Esophagus muscularis mucosa (tissue), 4 donors: ENCODE data around the gene PLEK. TPM values are rescaled to one million over a fixed set of nuclear protein-coding genes. Genes with fewer than 3 reads are reported as not detected.

Experiments used
- DNase-seq: peaks from one replicate; pipeline ENCODE4 v3.0.0-alpha.2; 2017; ENCODE audit errors: extremely low spot score
- H3K27ac ChIP-seq, 4 donors: fragments of 200-600 bp; sonication (generic); replicated peaks in 1 of 4; 1 replicate in 3 of 4; 2 replicates in 1 of 4; pipeline ENCODE4 v1.5.1; 2016 to 2019; ENCODE audit warnings: mild to moderate bottlenecking in 1 of 4
- H3K27me3 ChIP-seq, 4 donors: fragments of 200-600 bp; sonication (generic); one replicate each; pipeline versions ENCODE4 v1.5.1 to v1.6.0; 2016 to 2019
- H3K36me3 ChIP-seq, 4 donors: fragments of 200-600 bp; sonication (generic); one replicate each; pipeline ENCODE4 v1.5.1; 2016 to 2019
- H3K4me1 ChIP-seq, 4 donors: fragments of 200-600 bp; sonication (generic); one replicate each; pipeline ENCODE4 v1.5.1; 2016 to 2019
- H3K4me3 ChIP-seq, 4 donors: fragments of 200-600 bp; sonication (generic); 1 replicate in 2 of 4; 2 replicates in 2 of 4; pipeline ENCODE4 v1.5.1; 2016 to 2019; ENCODE audit warnings: mild to moderate bottlenecking in 4 of 4, moderate library complexity in 1 of 4
- H3K9me3 ChIP-seq, 4 donors: fragments of 200-600 bp; sonication (generic); 1 replicate in 3 of 4; 2 replicates in 1 of 4; pipeline ENCODE4 v1.5.1; 2016 to 2019
- EP300 ChIP-seq: sonication (generic); formaldehyde crosslinking; IDR thresholded peaks from one replicate; pipeline ENCODE4 v1.6.1; 2017; ENCODE audit warnings: antibody characterized with exemption
- POLR2A ChIP-seq: fragments of 450-650 bp; IDR thresholded peaks from one replicate; pipeline ENCODE4 v1.6.1; 2017; ENCODE audit warnings: antibody characterized with exemption, moderate library complexity, mild to moderate bottlenecking, low read depth
- POLR2AphosphoS5 ChIP-seq, 2 donors: sonication (generic); formaldehyde crosslinking; IDR thresholded peaks; one replicate each; pipeline ENCODE4 v1.6.1; 2017; ENCODE audit warnings: antibody characterized with exemption in 2 of 2
- WGBS: methylation state at CpG from one replicate; pipeline ENCODE4 v1.1.5; 2018; 5-methylcytosine and 5-hydroxymethylcytosine counted together
- intact Hi-C: fragments of 100-400 bp; cut with DNase I; formaldehyde crosslinking; loops from one replicate; pipeline ENCODE4 v1.15.1; 2023
- total RNA-seq, 4 donors: library from RNA; depleted of rRNA; stranded (reverse); fragments of >200 nt; gene quantifications; one replicate each; pipeline versions ENCODE4 v1.1.0 to v1.2.1, GENCODE V29; 2016
- TF ChIP-seq, protein P1 (sequence below), 3 experiments: fragments of 200-600 bp in 2 of 3; fragments of 450-650 bp in 1 of 3; sonication (generic) in 2 of 3; IDR thresholded peaks; one replicate each; pipeline ENCODE4 v1.5.1; 2017 to 2019; ENCODE audit warnings: antibody characterized with exemption in 3 of 3, mild to moderate bottlenecking in 2 of 3, moderate library complexity in 1 of 3

The PLEK gene
- total RNA-seq, 4 donors from 2014 or later = 3.1 to 23.4 (median 6.0) TPM

DNA sequence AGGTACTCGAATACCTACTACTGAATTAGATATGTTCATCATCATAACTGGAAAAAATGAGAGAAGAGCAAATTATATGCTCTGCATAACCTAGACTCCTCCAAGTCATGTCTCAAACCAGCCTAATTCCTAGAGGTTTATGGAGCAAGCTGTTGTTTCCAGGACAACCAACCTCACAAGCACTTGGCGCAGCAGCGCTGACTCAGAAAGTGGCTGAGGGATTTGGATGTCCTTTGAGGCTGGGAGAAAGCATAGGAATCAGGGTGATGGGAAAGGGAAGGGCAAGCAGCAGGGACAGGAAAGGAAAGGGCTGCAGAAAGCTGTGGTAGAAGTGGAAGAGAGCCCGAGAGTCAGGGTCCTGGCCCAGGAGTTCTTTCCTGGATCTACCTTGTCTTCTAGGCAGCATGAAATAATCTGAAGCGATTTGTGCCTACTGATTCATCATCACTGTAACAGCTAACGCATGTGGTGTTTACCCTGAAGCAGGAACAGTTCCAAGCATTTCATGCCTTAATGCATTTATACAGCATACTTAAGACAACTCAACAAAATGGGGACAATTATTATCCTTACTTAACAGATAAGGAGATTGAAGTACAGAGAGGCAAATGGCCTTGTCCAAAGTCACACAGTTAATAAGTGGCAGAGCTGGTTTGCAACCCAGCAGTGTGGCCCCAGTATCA, 3.7 kb downstream of the PLEK start:
- no peak overlapping the region for H3K27ac ChIP-seq
- H3K4me1 ChIP-seq = peaks cover 0 to 12% (median 4%) of the 10 kb centered on the region in 4 donors
- DNase-seq = no peak
- TF ChIP-seq EP300 = no peak
- TF ChIP-seq, protein P1, sequence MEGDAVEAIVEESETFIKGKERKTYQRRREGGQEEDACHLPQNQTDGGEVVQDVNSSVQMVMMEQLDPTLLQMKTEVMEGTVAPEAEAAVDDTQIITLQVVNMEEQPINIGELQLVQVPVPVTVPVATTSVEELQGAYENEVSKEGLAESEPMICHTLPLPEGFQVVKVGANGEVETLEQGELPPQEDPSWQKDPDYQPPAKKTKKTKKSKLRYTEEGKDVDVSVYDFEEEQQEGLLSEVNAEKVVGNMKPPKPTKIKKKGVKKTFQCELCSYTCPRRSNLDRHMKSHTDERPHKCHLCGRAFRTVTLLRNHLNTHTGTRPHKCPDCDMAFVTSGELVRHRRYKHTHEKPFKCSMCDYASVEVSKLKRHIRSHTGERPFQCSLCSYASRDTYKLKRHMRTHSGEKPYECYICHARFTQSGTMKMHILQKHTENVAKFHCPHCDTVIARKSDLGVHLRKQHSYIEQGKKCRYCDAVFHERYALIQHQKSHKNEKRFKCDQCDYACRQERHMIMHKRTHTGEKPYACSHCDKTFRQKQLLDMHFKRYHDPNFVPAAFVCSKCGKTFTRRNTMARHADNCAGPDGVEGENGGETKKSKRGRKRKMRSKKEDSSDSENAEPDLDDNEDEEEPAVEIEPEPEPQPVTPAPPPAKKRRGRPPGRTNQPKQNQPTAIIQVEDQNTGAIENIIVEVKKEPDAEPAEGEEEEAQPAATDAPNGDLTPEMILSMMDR (IDR thresholded peaks at IDR 0.05) = no peak
- TF ChIP-seq POLR2A = no peak
- TF ChIP-seq POLR2AphosphoS5 (IDR thresholded peaks at IDR 0.05) = no peak
- H3K27me3 ChIP-seq = no peaks in the 10 kb centered on the region
- no peaks in the 10 kb centered on the region for H3K9me3 ChIP-seq
- WGBS = 64% methylated on average over 6 of the region's 6 CpGs
- no peaks in the 10 kb centered on the region for H3K36me3 ChIP-seq
- intact Hi-C loops = no loop called here
- no peak overlapping the region for H3K4me3 ChIP-seq

DNA sequence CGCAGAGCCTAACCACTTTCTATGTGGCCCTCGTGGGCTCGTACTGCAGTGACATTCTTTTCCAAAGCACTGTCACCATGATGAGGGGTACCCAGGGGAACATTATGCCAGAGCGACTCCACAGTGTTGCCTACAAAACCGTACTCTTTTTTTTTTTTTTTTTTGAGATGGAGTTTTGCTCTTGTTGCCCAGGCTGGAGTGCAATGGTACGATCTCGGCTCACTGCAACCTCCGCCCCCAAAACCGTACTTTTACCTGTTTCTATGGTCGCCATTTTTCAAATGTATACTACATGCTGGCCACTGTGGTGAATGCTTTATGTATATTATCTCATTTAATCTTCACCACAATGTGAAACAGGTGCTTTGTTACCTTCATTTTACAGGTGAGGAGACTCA, 4.3 kb downstream of the PLEK start:
- H3K27me3 ChIP-seq = no peaks in the 10 kb centered on the region
- H3K36me3 ChIP-seq = no peaks in the 10 kb centered on the region
- H3K4me1 ChIP-seq = peaks cover 0 to 12% (median 4%) of the 10 kb centered on the region in 4 donors
- WGBS = 85% methylated on average over 10 of the region's 10 CpGs
- H3K9me3 ChIP-seq = no peaks in the 10 kb centered on the region
- no peak for DNase-seq
- H3K4me3 ChIP-seq = no peak overlapping the region
- H3K27ac ChIP-seq = no peak overlapping the region
- intact Hi-C loops = no loop called here
- TF ChIP-seq EP300 (no peak), POLR2AphosphoS5 (IDR thresholded peaks at IDR 0.05) (no peak), POLR2A (no peak)
- TF ChIP-seq, protein P1 (IDR thresholded peaks at IDR 0.05) = no peak

DNA sequence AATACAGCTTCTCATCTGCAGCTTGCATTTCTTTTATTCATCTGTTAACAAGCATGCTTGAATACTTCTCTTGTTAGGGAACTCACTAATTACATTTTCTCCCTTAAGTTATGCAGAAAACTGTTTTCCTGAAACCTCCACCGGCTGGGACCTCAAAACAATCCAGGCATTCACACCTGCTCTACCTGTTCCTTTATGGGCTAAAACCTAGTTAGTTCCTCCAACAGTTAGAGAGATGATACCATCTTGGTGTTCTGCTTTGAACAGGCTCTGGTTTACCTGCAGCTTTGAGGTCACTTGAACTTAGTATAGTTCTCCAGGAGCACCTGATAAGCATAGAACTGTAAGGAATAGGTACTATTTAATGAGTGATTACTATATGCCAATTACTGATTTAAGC, 6.1 kb downstream of the PLEK start:
- no peak for DNase-seq

DNA sequence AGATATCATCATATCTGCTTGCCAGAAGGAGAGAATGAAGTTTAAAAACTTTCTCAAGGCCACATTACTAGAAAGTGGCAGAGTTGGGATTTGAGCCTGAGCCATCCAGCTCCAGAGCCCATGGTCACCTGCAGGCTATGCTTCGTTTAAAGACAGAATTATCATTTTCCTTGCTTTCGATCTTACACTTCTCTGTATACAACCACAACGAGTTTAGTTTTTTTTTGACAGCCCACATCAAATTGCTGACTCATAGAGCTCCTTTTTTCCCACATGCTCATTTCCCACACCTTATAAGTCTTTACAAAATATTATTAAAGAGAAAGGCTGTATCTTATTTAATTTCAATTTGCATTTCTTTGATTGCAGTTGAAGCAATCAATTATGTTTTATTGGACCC, 6.5 kb downstream of the PLEK start:
- Histone ChIP-seq H3K4me3 (no peak overlapping the region), H3K9me3 (no peaks in the 10 kb centered on the region), H3K36me3 (no peaks in the 10 kb centered on the region), H3K4me1 (peaks cover 0 to 12% (median 4%) of the 10 kb centered on the region in 4 donors), H3K27ac (no peak overlapping the region), H3K27me3 (no peaks in the 10 kb centered on the region)
- intact Hi-C loops = no loop called here
- TF ChIP-seq EP300 (no peak), POLR2AphosphoS5 (IDR thresholded peaks at IDR 0.05) (no peak), POLR2A (no peak)
- TF ChIP-seq, protein P1 (IDR thresholded peaks at IDR 0.05) = no peak
- 64% methylated on average over 3 of the region's 3 CpGs for WGBS
- DNase-seq = no peak

More for the DNA sequence above, 6.1 kb downstream of the PLEK start:
- H3K27me3 ChIP-seq = no peaks in the 10 kb centered on the region
- no peaks in the 10 kb centered on the region for H3K9me3 ChIP-seq
- H3K4me3 ChIP-seq = no peak overlapping the region
- no peaks in the 10 kb centered on the region for H3K36me3 ChIP-seq
- 47% methylated on average over 1 of the region's 1 CpG for WGBS
- TF ChIP-seq, protein P1 (IDR thresholded peaks at IDR 0.05) = no peak
- no peak for TF ChIP-seq EP300
- no peak for TF ChIP-seq POLR2A
- TF ChIP-seq POLR2AphosphoS5 (IDR thresholded peaks at IDR 0.05) = no peak
- no peak overlapping the region for H3K27ac ChIP-seq
- peaks cover 0 to 12% (median 4%) of the 10 kb centered on the region in 4 donors for H3K4me1 ChIP-seq
- intact Hi-C loops = no loop called here

DNA sequence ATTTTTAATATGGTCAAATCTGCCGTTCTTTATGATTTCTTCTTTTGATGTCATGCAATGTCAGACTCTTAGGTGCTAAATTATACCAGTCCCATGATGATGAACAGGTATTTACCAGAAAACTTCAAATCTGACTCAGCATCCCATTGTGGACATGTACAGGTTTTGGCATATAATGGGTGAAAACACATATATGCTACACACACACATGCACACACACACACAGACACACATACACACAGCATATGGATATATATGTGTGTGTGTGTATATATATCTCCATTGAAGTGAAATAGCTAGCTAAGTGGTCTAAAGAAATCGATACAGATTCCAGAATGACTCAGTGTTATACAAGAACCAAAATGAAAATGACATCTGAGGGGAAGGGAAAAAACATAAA, 7.4 kb downstream of the PLEK start:
- no peaks in the 10 kb centered on the region for H3K27me3 ChIP-seq
- H3K4me1 ChIP-seq = peaks cover 0 to 12% (median 4%) of the 10 kb centered on the region in 4 donors
- H3K9me3 ChIP-seq = no peaks in the 10 kb centered on the region
- intact Hi-C loops = no loop called here
- no peak for DNase-seq
- no peaks in the 10 kb centered on the region for H3K36me3 ChIP-seq
- TF ChIP-seq POLR2AphosphoS5 (IDR thresholded peaks at IDR 0.05) (no peak), POLR2A (no peak), EP300 (no peak)
- TF ChIP-seq, protein P1 (IDR thresholded peaks at IDR 0.05) = no peak
- 85% methylated on average over 2 of the region's 2 CpGs for WGBS
- H3K4me3 ChIP-seq = no peak overlapping the region
- H3K27ac ChIP-seq = no peak overlapping the region
